HuH-7 (cell line): ENCODE data around the gene SPEG.

ENCODE experiments used
- DNase-seq: peaks from one replicate; pipeline ENCODE4 v3.0.0; 2011; ENCODE audit warnings: low spot score

The SPEG gene

DNA sequence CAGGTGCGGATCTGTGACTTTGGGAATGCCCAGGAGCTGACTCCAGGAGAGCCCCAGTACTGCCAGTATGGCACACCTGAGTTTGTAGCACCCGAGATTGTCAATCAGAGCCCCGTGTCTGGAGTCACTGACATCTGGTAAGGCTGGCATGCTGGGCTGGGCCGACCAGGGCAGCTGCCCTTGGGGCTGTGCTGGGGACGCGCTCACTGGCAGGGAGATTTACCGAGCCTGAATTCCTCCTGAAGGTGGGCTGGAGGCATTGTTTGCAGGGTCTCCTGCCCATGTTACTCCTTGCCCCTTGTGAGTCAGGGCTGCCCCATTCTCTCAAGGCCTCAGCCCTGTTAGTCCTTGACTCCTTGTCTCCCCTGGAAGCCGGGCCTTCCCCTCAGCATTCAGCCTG, 45.4 kb downstream of the SPEG start:
- DNase-seq, result no peak

DNA sequence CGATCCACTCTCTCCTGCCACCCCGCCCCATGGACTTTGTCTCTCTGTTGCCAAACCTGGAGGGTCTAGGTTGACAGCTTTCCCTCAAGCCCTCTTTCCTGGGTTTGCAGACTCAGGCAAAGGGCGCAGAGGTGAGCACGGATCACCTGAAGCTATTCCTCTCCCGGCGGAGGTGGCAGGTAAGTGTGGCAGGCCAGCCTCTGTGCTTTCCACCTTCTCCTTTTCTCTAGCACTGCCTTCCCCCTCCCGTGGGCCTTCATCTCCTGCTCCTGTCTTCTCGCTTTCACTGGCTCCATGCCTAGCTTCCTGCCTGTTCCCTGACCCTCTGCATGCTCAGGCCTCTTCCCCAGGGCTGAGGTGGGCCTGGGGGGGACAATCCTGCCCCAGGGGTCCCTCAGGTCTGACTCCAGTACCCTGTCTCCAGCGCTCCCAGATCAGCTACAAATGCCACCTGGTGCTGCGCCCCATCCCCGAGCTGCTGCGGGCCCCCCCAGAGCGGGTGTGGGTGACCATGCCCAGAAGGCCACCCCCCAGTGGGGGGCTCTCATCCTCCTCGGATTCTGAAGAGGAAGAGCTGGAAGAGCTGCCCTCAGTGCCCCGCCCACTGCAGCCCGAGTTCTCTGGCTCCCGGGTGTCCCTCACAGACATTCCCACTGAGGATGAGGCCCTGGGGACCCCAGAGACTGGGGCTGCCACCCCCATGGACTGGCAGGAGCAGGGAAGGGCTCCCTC, 48.2 kb downstream of the SPEG start:
- no peak for DNase-seq

- DNase-seq, result no peak
Observed at GRCh38 chr2:219483451-219484342, 49.1 kb downstream of the SPEG start.

DNA sequence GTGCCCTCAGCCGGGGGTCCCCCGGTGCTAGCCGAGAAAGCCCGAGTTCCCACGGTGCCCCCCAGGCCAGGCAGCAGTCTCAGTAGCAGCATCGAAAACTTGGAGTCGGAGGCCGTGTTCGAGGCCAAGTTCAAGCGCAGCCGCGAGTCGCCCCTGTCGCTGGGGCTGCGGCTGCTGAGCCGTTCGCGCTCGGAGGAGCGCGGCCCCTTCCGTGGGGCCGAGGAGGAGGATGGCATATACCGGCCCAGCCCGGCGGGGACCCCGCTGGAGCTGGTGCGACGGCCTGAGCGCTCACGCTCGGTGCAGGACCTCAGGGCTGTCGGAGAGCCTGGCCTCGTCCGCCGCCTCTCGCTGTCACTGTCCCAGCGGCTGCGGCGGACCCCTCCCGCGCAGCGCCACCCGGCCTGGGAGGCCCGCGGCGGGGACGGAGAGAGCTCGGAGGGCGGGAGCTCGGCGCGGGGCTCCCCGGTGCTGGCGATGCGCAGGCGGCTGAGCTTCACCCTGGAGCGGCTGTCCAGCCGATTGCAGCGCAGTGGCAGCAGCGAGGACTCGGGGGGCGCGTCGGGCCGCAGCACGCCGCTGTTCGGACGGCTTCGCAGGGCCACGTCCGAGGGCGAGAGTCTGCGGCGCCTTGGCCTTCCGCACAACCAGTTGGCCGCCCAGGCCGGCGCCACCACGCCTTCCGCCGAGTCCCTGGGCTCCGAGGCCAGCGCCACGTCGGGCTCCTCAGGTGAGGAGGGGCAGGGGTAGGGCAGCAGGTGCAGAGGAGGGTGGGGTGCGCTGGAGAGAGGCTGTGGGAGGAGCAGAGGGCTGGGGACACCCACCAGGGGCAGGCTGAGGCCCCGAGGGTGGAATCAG, 49.9 kb downstream of the SPEG start:
- DNase-seq, result no peak

GRCh38 chr2:219485201-219485580, 50.5 kb downstream of the SPEG start:
- DNase-seq, result no peak

DNA sequence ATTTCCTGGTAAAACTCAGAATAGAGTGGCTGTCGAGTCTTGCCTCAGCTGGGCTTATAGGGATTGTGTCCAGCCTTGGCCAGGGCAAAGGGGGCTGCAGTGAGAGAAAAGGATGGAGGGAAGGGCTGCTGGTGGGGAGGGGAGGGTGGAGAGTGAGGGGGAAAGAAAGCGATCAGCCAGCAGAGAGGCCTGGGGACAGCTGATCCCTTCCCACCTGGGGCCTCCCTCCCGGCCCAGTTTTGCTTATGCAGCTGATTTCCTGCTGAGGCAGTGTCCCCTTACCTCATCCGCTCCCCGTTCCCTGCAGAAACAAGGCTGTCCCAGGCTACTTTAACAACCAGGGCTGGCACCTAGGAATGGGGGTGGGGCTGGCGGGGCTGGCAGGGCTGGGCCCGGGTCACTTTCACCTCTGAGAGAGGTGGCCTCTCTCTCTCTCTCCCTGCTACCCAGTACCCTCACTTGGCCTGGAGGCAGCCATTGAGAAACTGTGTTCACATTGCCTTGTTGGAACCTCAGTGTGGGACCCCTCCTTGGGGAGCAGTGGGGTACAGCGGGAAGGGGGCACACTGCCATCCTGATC, 51.8 kb downstream of the SPEG start:
- no peak for DNase-seq

DNA sequence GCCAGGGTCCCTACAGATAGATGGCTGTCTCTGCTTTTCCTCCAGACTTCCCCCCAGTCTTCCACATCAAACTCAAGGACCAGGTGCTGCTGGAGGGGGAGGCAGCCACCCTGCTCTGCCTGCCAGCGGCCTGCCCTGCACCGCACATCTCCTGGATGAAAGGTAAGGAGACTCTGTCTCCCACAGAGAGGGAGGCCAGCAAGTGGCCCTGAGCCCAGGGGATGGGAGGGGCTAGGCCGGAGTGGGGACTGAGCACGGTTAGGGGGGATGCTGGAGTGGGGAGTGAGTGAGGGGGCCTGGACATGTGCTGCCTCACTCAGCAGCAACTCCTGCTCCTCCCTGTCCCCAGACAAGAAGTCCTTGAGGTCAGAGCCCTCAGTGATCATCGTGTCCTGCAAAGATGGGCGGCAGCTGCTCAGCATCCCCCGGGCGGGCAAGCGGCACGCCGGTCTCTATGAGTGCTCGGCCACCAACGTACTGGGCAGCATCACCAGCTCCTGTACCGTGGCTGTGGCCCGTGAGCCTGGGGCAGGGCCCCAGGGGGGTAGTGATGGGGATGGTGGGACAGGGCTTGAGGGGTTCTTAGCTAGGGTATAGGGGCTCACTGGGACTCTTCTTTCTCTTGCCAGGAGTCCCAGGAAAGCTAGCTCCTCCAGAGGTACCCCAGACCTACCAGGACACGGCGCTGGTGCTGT, 53.7 kb downstream of the SPEG start:
- no peak for DNase-seq

DNA sequence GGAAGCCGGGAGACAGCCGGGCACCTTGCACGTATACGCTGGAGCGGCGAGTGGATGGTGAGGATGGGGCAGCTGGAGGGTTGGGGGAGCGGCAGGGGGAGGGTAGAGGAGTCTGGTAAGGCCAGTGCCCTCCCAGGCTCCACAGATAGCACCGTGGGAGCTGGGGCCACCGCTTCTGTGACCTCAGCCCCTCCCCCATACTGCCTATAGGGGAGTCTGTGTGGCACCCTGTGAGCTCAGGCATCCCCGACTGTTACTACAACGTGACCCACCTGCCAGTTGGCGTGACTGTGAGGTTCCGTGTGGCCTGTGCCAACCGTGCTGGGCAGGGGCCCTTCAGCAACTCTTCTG, 54.2 kb downstream of the SPEG start:
- DNase-seq, result no peak

GRCh38 chr2:219489315-219489714, 54.7 kb downstream of the SPEG start:
- DNase-seq, result no peak

- DNase-seq, result no peak
Observed at GRCh38 chr2:219490186-219490585, 55.5 kb downstream of the SPEG start.

DNA sequence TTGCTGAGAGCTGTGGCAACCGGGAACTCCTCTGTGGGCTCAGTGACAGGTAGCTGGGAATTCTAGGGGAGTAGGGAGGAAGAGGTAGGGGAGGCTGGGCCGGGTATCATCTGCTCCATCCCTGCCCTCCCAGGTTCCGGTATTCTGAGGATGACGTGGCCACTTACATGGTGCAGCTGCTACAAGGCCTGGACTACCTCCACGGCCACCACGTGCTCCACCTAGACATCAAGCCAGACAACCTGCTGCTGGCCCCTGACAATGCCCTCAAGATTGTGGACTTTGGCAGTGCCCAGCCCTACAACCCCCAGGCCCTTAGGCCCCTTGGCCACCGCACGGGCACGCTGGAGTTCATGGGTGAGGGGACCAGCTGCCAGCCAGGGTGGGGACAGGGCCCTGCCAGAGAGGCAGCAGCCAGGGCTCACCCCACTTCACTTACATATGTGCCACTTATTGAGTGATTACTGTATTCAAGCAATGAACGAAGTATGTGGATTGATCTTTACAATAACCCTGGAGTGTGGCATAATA, 56.0 kb downstream of the SPEG start:
- no peak for DNase-seq

DNA sequence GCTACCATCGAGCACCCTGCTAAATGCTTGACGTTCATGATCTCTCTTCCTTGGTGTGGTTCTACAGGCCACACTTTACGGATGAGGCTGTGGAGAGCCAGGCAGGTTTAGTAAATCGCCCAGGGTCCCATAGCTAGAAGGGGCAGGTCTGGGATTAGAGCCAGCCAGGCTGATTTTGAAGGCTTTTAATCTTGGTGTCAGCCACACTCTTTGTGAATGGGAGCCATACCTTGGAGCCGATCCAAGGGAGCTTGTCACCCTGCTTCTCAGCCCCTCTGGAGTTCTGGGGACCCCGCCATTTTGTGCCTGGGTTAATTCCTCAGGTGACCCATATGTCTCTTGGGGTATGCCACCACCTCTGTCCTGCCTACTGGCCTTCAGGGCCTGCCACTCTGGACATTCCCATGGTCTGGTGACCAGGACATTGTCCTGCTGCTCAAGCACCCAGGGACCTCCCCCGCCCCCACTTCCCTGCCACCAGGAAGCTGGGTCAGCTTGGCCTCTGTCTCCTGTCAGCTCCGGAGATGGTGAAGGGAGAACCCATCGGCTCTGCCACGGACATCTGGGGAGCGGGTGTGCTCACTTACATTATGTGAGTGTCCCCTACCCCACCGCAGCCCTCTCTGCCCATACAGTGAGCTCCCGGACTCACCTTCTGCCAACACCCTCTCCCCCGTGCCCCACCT, 56.8 kb downstream of the SPEG start:
- DNase-seq, result no peak

GRCh38 chr2:219492575-219492974, 57.9 kb downstream of the SPEG start:
- no peak for DNase-seq

DNA sequence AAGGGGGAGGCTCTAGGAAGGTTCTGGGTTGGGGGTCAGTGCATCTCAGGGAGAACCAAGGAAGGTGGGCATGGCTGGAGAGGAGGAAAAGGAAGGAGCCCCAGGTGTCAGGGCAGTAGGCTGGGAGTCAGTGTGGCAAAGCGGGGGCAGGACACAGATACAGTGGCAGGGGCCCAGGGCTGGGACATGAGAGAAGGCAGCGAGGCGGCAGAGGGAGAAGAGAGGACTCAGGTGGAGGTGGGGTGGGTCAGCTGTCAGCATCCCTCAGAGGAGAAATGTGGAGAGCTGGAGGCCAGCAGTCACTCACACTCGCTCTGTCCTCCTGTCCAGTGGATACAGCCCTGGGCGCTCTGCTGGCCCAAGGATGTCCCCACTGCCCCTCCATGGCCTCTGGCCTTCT, 58.4 kb downstream of the SPEG start:
- DNase-seq, result no peak

GRCh38 chr2:219494952-219495530, 60.4 kb downstream of the SPEG start:
- DNase-seq, result no peak

GRCh38 chr2:219495531-219496122, 61.0 kb downstream of the SPEG start:
- DNase-seq, result peak; percentile 99

DNA sequence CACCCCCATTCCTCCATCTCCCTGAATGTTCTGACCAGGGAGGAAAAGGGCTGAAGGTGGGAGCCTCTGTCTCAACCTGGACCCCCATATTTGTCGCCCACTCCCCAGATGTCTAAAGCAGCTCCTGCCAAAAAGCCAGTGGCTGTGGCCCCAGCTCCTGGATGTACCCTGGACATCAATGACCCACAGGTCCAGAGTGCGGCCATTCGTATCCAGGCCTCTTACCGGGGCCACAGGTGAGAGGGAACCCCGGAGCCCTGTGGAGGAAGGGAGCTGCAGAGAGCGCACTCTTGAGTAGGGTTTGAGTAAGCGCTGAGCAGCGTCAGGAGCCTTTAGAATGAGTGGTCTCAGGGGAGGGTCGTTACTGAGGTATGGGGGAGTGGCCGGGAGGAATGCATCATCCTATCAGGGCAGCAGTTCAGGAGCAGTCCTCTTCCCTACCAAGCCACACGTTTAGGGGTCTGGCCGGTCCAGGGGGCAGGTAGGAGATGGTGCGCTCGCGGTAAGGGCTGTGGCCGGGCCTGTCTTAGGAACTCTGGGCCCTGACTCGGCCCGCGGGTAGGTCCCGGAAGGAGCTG, 61.7 kb downstream of the SPEG start:
- no peak for DNase-seq

GRCh38 chr2:219496825-219497494, 62.3 kb downstream of the SPEG start:
- no peak for DNase-seq
